Kidney (tissue), 14 donors: ENCODE measurements around the gene LAMC1. TPM values are rescaled to one million over a fixed set of nuclear protein-coding genes. Genes with fewer than 3 reads are reported as not detected.

Experiments used
- DNase-seq, 5 donors: peaks; one replicate each; pipeline ENCODE4 v3.0.0-alpha.2; 2013 to 2020
- FAIRE-seq: peaks from 2 replicates; lab custom pipeline; 2012; peaks lifted over from hg19 to GRCh38; lab: Jason Lieb, UNC
- H3K27ac ChIP-seq, 2 donors: one replicate each; pipeline ENCODE4 v1.7.0; 2013; ENCODE audit warnings: low read depth in 2 of 2, low read length in 2 of 2, inconsistent platforms in 1 of 2
- H3K27me3 ChIP-seq: one replicate; pipeline ENCODE4 v1.7.1; 2013; ENCODE audit warnings: low read length, inconsistent platforms; ENCODE audit not compliant: control insufficient read depth, insufficient read depth
- H3K36me3 ChIP-seq, 3 donors: one replicate each; pipeline versions ENCODE4 v1.7.0 to v1.7.1; 2013; ENCODE audit warnings: low read length in 3 of 3, control low read depth in 1 of 3, inconsistent platforms in 1 of 3; ENCODE audit not compliant: insufficient read depth in 3 of 3, control insufficient read depth in 2 of 3
- H3K4me1 ChIP-seq, 3 donors: one replicate each; pipeline versions ENCODE4 v1.7.0 to v1.7.1; 2013; ENCODE audit warnings: low read length in 3 of 3, inconsistent platforms in 1 of 3, low read depth in 1 of 3; ENCODE audit not compliant: control insufficient read depth in 2 of 3, insufficient read depth in 2 of 3
- H3K4me3 ChIP-seq, 3 donors: one replicate each; pipeline versions ENCODE4 v1.7.0 to v1.8.1; 2013; ENCODE audit warnings: low read length in 3 of 3, control low read depth in 1 of 3, inconsistent platforms in 1 of 3
- H3K9ac ChIP-seq, 3 donors: one replicate each; pipeline versions ENCODE4 v1.7.0 to v1.7.1; 2013; ENCODE audit warnings: low read length in 3 of 3, control low read depth in 1 of 3, inconsistent platforms in 1 of 3
- H3K9me3 ChIP-seq, 3 donors: one replicate each; pipeline versions ENCODE4 v1.7.0 to v1.7.1; 2013; ENCODE audit warnings: low read length in 3 of 3, control low read depth in 1 of 3, inconsistent platforms in 1 of 3; ENCODE audit not compliant: control insufficient read depth in 2 of 3, insufficient read depth in 1 of 3
- CTCF ChIP-seq: IDR thresholded peaks from 3 replicates; pipeline ENCODE4 v1.5.1; 2012; ENCODE audit warnings: mild to moderate bottlenecking, moderate library complexity, borderline replicate concordance; ENCODE audit not compliant: insufficient read depth; ENCODE audit errors: extremely low read depth
- intact Hi-C: fragments of 100-400 bp; cut with DNase I; formaldehyde crosslinking; loops from one replicate; pipeline ENCODE4 v1.11.1; 2022
- polyA plus RNA-seq: library from polyadenylated mRNA; stranded (reverse); fragments of 350-450 nt; fragmentation: Illumina TruSeq; extraction: RNeasy Lipid Tissue Mini Kit (QIAGEN cat#74804); gene quantifications from one replicate; pipeline ENCODE4 v1.2.3, GENCODE V29; 2014; ENCODE audit warnings: low read depth, low replicate concordance; ENCODE audit not compliant: insufficient read depth
- total RNA-seq: library from RNA; stranded (reverse); fragmentation: NEBNext Ultra II Directional; extraction: Animal tissue kit (Norgen Biotek cat#: 25700); gene quantifications from one replicate; pipeline ENCODE4 v1.2.1, GENCODE V29; 2021
- donor health status: control.
- donor health status: control.
- donor health status: control.
- donor health status: control.
- donor health status: control.
- donor health status: DM: yes; HTN: yes; CAD: no.
- donor health status: Normal renal cell carcinoma (clear cell type).

Gene LAMC1
- total and polyA plus RNA-seq, 2 donors from 2014 or later: 21.1 to 140 TPM

DNA sequence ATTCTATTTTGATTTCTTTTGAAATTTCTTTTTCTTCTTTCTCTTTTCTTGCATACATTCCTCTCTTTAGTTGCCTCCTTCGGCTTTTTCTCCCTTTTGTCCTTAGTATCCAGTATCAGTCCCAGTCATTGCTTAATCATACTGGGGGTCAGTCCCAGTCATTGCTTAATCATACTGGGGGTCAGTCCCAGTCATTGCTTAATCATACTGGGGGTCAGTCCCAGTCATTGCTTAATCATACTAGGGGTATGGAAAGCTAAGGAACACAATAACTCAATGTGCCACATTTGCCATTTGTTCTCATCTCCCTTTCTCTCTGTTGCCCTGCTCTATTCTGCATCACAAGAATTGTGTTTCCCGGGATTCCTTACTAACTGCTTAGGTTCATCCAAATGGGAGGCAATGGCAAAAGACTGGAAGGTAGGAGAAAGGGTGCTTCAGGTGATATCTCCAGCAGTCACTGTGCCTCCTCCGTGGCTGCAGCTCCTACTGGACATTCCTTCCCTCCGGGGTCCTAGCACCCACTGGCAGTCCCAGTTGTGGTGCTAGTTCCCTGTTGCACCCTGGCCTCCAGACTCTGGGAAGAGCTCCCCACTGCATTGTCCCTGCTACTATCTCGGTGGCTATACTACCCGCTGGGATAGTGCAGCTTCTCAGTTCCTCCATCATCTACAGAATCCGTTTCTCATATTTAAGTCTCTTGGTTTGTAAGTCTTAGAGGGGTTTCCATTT, 32.6 kb upstream of the LAMC1 start:
- FAIRE-seq: no peak
- H3K4me1 ChIP-seq: no peaks in the 10 kb centered on the region
- intact Hi-C loops: no loop called here
- no peak for DNase-seq
- TF ChIP-seq CTCF: no peak
- no peaks in the 10 kb centered on the region for H3K27me3 ChIP-seq
- no peaks in the 10 kb centered on the region for H3K36me3 ChIP-seq
- H3K9ac ChIP-seq: no peak overlapping the region
- H3K4me3 ChIP-seq: no peak overlapping the region
- no peaks in the 10 kb centered on the region for H3K9me3 ChIP-seq
- H3K27ac ChIP-seq: no peak overlapping the region

DNA sequence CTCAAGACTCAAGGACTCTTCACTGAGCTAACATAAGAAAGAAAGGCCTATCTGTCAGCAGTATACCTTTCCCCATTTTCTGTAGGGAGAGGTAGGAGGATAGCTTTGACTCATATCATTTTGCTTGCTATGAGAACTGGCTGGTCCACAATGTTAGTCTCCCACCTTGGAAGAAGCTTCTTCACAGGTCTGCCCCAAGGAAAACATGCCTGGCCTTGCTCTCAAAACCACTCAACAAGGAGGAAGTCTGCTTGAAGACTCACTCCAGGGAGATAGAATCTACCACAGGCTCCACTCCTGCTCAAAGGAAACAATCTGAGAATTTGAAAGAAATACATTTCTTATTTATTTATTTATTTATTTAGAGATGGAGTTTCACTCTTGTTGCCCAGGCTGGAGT, 29.5 kb upstream of the LAMC1 start:
- DNase-seq (no peak), FAIRE-seq (no peak)
- H3K36me3 ChIP-seq: no peaks in the 10 kb centered on the region
- no peaks in the 10 kb centered on the region for H3K4me1 ChIP-seq
- no peak overlapping the region for H3K4me3 ChIP-seq
- intact Hi-C loops: no loop called here
- no peak for TF ChIP-seq CTCF
- no peaks in the 10 kb centered on the region for H3K9me3 ChIP-seq
- H3K9ac ChIP-seq: no peak overlapping the region
- H3K27me3 ChIP-seq: no peaks in the 10 kb centered on the region
- no peak overlapping the region for H3K27ac ChIP-seq

- intact Hi-C loops: no loop called here
- H3K9me3 ChIP-seq: no peaks in the 10 kb centered on the region
These were observed 27.3 kb upstream of the LAMC1 start for GRCh38 chr1:182995894-182996293.

More at GRCh38 chr1:182995894-182996293, 27.3 kb upstream of the LAMC1 start:
- no peak for FAIRE-seq
- no peaks in the 10 kb centered on the region for H3K27me3 ChIP-seq
- H3K27ac ChIP-seq: no peak overlapping the region
- no peaks in the 10 kb centered on the region for H3K4me1 ChIP-seq
- H3K4me3 ChIP-seq: no peak overlapping the region
- H3K9ac ChIP-seq: no peak overlapping the region
- TF ChIP-seq CTCF: no peak
- DNase-seq: no peak
- H3K36me3 ChIP-seq: no peaks in the 10 kb centered on the region
